Gastroesophageal sphincter (tissue), 3 donors: ENCODE data around the gene MREG.

Experiments used
- POLR2AphosphoS5 ChIP-seq: sonication (generic); formaldehyde crosslinking; IDR thresholded peaks from one replicate; pipeline ENCODE4 v1.6.1; 2017; ENCODE audit warnings: antibody characterized with exemption
- TF ChIP-seq, protein P1 (sequence below), 4 experiments: fragments of 200-600 bp in 2 of 4; fragments of 450-650 bp in 2 of 4; sonication (generic) in 1 of 4; IDR thresholded peaks; one replicate each; pipeline ENCODE4 v1.5.1; 2017 to 2019; ENCODE audit warnings: antibody characterized with exemption in 4 of 4, mild to moderate bottlenecking in 2 of 4, moderate library complexity in 2 of 4

DNA sequence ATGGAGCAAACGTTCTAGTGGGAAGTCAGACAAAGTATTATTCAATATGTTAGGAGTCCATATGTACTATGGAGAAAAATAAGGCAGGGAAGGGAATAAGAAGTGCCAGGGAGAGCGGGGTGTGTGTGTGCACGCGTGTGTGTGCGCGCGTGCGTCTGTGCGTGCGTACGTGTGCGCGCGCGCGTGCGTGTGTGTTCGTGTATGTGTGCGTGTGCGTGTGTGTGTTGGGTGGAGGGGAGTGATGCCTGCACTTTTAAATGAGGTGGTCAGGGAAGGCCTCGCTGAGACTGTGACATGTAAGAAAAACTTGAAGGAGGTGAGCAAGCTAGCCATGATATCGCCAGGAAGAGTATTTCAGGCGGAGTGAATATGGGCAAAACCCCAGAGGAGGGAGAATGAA is 1.6 kb upstream of the MREG start:
- no peak for TF ChIP-seq POLR2AphosphoS5
- TF ChIP-seq, protein P1, sequence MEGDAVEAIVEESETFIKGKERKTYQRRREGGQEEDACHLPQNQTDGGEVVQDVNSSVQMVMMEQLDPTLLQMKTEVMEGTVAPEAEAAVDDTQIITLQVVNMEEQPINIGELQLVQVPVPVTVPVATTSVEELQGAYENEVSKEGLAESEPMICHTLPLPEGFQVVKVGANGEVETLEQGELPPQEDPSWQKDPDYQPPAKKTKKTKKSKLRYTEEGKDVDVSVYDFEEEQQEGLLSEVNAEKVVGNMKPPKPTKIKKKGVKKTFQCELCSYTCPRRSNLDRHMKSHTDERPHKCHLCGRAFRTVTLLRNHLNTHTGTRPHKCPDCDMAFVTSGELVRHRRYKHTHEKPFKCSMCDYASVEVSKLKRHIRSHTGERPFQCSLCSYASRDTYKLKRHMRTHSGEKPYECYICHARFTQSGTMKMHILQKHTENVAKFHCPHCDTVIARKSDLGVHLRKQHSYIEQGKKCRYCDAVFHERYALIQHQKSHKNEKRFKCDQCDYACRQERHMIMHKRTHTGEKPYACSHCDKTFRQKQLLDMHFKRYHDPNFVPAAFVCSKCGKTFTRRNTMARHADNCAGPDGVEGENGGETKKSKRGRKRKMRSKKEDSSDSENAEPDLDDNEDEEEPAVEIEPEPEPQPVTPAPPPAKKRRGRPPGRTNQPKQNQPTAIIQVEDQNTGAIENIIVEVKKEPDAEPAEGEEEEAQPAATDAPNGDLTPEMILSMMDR (IDR thresholded peaks at IDR 0.05): no peak
